Hepatocyte (in vitro differentiated cells): Measurements from ENCODE around the gene YJU2. TPM values are rescaled to one million over a fixed set of nuclear protein-coding genes. Genes with fewer than 3 reads are reported as not detected.

Source experiments
- DNase-seq: peaks from one replicate; pipeline ENCODE4 v3.0.0-alpha.2; 2016; ENCODE audit warnings: low spot score
- H2AFZ ChIP-seq: fragments of 200-600 bp; sonication (generic); 2 replicates; pipeline ENCODE4 v1.6.0; 2016; ENCODE audit warnings: antibody characterized with exemption, mild to moderate bottlenecking
- H3K27ac ChIP-seq: fragments of 200-600 bp; sonication (generic); 2 replicates; pipeline ENCODE4 v1.5.1; 2016; ENCODE audit warnings: mild to moderate bottlenecking
- H3K27me3 ChIP-seq: fragments of 200-600 bp; sonication (generic); 2 replicates; pipeline ENCODE4 v1.6.1; 2016
- H3K36me3 ChIP-seq: fragments of 200-600 bp; sonication (generic); replicated peaks from 2 replicates; pipeline ENCODE4 v1.5.1; 2016; ENCODE audit warnings: low read depth; ENCODE audit not compliant: insufficient read depth
- H3K4me1 ChIP-seq: fragments of 200-600 bp; sonication (generic); 2 replicates; pipeline ENCODE4 v1.5.1; 2016; ENCODE audit warnings: mild to moderate bottlenecking, moderate library complexity; ENCODE audit not compliant: insufficient read depth
- H3K4me2 ChIP-seq: fragments of 200-600 bp; sonication (generic); 2 replicates; pipeline ENCODE4 v1.6.0; 2016
- H3K4me3 ChIP-seq: fragments of 200-600 bp; sonication (generic); 2 replicates; pipeline ENCODE4 v1.5.1; 2016; ENCODE audit warnings: mild to moderate bottlenecking
- H3K79me2 ChIP-seq: fragments of 200-600 bp; sonication (generic); 2 replicates; pipeline ENCODE4 v1.6.0; 2017; ENCODE audit warnings: mild to moderate bottlenecking
- H3K9me2 ChIP-seq: fragments of 200-600 bp; sonication (generic); replicated peaks from 2 replicates; pipeline ENCODE4 v1.6.0; 2017; ENCODE audit warnings: mild to moderate bottlenecking; ENCODE audit not compliant: insufficient read depth
- H3K9me3 ChIP-seq: fragments of 200-600 bp; sonication (generic); 2 replicates; pipeline ENCODE4 v1.5.1; 2016; ENCODE audit warnings: low read depth, mild to moderate bottlenecking
- H4K20me1 ChIP-seq: fragments of 200-600 bp; sonication (generic); 2 replicates; pipeline ENCODE4 v1.6.0; 2016; ENCODE audit warnings: mild to moderate bottlenecking; ENCODE audit not compliant: insufficient read depth, poor library complexity, severe bottlenecking
- EZH2 ChIP-seq: fragments of 200-600 bp; sonication (generic); IDR thresholded peaks from 2 replicates; pipeline ENCODE4 v1.6.1; 2016; ENCODE audit warnings: antibody characterized with exemption, mild to moderate bottlenecking, borderline replicate concordance
- EZH2phosphoT487 ChIP-seq: fragments of 200-600 bp; sonication (generic); IDR thresholded peaks from one replicate; pipeline ENCODE4 v1.6.1; 2018; ENCODE audit warnings: antibody characterized with exemption, mild to moderate bottlenecking, low read depth, moderate library complexity; ENCODE audit not compliant: unreplicated experiment, severe bottlenecking
- WGBS: methylation state at CpG from one replicate; pipeline ENCODE4 v1.1.6; 2016; ENCODE audit warnings: low lambda C conversion rate; ENCODE audit errors: missing lambda C conversion rate; 5-methylcytosine and 5-hydroxymethylcytosine counted together
- polyA plus RNA-seq: library from polyadenylated mRNA; unstranded; fragments of >200 nt; fragmentation: Nextera tagmentation; extraction: Ambion mirVana; gene quantifications from 2 replicates; pipeline ENCODE4 v1.2.1, GENCODE V29; 2016
- total RNA-seq: library from RNA; depleted of rRNA; stranded (reverse); fragments of >200 nt; gene quantifications from 2 replicates; pipeline ENCODE4 v1.2.3, GENCODE V29; 2014
- TF ChIP-seq, protein P1 (sequence below): fragments of 200-600 bp; sonication (generic); IDR thresholded peaks from 2 replicates; pipeline ENCODE4 v1.5.1; 2016; ENCODE audit warnings: antibody characterized with exemption, mild to moderate bottlenecking; ENCODE audit not compliant: poor library complexity

YJU2 gene
- total and polyA plus RNA-seq, 2 experiments from 2014 or later = 16.0 to 18.8 TPM

DNA sequence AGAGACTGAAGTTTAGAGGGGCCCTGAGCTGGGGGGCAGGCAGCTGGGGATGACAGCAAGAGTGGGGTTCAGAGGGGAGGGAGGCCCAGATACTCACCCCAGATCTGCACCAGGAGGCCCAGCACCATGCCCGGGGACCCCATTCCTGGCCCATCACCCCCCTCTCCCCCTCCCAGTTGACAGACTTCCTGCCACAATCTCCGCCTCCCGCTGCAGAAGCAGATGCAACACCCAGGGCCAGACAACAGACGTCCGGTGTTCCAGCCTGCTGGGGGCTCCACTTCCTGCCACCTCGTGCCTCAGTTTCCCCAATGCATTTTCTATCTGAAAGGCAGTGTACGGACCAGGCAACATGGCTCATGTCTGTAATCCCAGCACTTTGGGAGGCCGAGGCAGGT lies 55.4 kb downstream of the YJU2 start, which contains the start of gene TMIGD2:
Gene TMIGD2, minus strand, starts transcription at position 147 of the 398 bp plus-strand sequence. Its CDS starts 4 bp downstream, at position 143.
- no peak within 1 kb of the TSS for H3K4me2 ChIP-seq
- 79% methylated on average over 6 of the region's 8 CpGs for WGBS
- H3K4me1 ChIP-seq = no peaks in the 10 kb centered on the region
- peak within 1 kb of the TSS; percentile 10 for H2AFZ ChIP-seq
- no peak within 1 kb of the TSS for H3K4me3 ChIP-seq
- H3K9me2 ChIP-seq = no peaks in the 10 kb centered on the region
- no peaks in the 10 kb centered on the region for H3K36me3 ChIP-seq
- H3K27ac ChIP-seq = no peak within 1 kb of the TSS
- H3K9me3 ChIP-seq = no peaks in the 10 kb centered on the region
- H4K20me1 ChIP-seq = no peaks in the 10 kb centered on the region
- no peak for DNase-seq
- TF ChIP-seq EZH2 = no peak
- no peaks in the 10 kb centered on the region for H3K27me3 ChIP-seq
- H3K79me2 ChIP-seq = no peaks in the 10 kb centered on the region

DNA sequence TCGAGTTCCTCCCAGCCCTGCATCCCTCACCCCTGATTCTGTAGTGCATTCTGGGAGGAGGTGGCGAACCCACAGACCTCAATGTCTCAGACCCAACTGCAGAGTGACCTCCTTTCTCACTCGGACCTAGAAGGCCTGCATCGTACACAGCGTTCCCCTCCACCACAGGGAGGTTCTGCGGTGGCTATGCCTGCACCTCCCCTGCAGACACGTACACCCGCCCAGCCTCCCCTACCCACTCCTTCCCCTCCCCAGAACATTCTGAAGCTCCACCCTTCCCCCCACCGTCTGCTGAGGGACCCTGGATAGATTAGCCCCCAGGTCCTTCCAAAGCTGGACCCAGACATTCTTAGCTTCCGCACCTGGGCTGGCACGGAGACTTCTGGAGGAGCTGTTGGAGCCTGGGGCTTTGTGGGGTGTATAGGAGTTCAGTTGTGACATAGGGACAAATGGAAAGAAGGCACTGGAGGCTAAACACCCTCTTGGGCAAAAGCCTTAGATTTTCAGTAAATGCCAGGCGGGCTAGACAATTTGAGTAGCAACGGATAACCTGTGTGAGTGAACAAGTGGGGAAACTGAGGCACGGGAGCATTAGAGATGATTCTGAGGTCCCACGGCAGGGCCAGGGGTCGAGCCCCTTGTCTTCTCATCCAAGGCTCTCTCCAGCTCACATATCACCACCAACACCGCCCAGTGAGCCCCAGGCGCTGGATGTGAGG lies 57.1 kb downstream of the YJU2 start:
- Histone ChIP-seq H3K4me3 (no peak overlapping the region), H3K9me3 (no peaks in the 10 kb centered on the region), H3K27me3 (no peaks in the 10 kb centered on the region), H3K4me2 (peak overlapping the region; percentile 79), H4K20me1 (no peaks in the 10 kb centered on the region), H2AFZ (peak overlapping the region; percentile 63), H3K9me2 (no peaks in the 10 kb centered on the region), H3K27ac (no peak overlapping the region), H3K4me1 (no peaks in the 10 kb centered on the region), H3K79me2 (no peaks in the 10 kb centered on the region), H3K36me3 (no peaks in the 10 kb centered on the region)
- 64% methylated on average over 17 of the region's 18 CpGs for WGBS
- no peak for DNase-seq
- TF ChIP-seq EZH2 (no peak), EZH2phosphoT487 (no peak)
- TF ChIP-seq, protein P1, sequence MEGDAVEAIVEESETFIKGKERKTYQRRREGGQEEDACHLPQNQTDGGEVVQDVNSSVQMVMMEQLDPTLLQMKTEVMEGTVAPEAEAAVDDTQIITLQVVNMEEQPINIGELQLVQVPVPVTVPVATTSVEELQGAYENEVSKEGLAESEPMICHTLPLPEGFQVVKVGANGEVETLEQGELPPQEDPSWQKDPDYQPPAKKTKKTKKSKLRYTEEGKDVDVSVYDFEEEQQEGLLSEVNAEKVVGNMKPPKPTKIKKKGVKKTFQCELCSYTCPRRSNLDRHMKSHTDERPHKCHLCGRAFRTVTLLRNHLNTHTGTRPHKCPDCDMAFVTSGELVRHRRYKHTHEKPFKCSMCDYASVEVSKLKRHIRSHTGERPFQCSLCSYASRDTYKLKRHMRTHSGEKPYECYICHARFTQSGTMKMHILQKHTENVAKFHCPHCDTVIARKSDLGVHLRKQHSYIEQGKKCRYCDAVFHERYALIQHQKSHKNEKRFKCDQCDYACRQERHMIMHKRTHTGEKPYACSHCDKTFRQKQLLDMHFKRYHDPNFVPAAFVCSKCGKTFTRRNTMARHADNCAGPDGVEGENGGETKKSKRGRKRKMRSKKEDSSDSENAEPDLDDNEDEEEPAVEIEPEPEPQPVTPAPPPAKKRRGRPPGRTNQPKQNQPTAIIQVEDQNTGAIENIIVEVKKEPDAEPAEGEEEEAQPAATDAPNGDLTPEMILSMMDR = no peak

DNA sequence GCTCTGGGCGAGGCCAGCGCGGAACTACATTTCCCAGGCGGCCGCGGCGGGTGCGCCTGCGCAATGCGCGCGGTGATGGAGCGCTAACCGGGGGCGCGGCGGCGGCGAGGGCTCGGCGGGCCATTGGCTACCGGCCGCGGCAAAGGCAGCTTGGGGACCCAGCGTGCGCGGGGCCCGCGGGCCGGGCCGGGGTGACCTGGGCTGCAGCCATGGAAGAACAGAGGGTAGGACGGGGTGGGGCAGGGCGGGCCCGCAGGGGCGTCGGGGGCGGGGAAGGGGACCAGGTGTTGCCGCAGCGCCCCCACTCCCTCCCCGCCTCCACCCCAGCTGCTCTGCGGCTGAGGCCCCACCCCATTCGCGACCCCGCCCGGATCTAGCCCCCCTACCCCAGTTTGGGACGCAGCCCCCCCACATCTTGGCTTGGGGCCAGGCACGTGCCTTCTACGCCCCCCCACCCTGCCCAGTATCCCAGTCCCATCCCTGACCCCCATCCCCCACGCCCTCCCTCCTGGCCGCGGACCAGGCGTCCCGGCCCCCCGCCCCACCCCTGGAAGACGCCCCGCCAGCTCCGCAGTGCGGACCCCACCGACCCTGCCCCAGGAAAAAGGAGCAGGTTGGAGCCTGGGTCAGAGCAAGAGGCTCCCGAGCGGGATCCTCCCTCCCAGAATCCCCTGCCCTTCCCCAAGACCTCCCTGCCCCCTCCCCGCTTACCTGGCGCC lies 57.8 kb downstream of the YJU2 start, which contains the start of gene FSD1:
Gene FSD1, plus strand, starts transcription at position 61 of the 719 bp plus-strand sequence. Its CDS starts 149 bp downstream, at position 210.
- Histone ChIP-seq H3K4me2 (peak within 1 kb of the TSS; percentile 79), H3K4me3 (no peak within 1 kb of the TSS), H3K36me3 (no peaks in the 10 kb centered on the region), H4K20me1 (no peaks in the 10 kb centered on the region), H3K4me1 (no peaks in the 10 kb centered on the region), H3K27ac (no peak within 1 kb of the TSS), H3K9me2 (no peaks in the 10 kb centered on the region), H3K9me3 (no peaks in the 10 kb centered on the region), H3K27me3 (no peaks in the 10 kb centered on the region), H3K79me2 (no peaks in the 10 kb centered on the region), H2AFZ (peak within 1 kb of the TSS; percentile 63)
- 9% methylated on average over 20 of the region's 63 CpGs for WGBS
- TF ChIP-seq, protein P1 = no peak
- TF ChIP-seq EZH2 = no peak
- no peak for TF ChIP-seq EZH2phosphoT487
- peak; percentile 71 for DNase-seq

DNA sequence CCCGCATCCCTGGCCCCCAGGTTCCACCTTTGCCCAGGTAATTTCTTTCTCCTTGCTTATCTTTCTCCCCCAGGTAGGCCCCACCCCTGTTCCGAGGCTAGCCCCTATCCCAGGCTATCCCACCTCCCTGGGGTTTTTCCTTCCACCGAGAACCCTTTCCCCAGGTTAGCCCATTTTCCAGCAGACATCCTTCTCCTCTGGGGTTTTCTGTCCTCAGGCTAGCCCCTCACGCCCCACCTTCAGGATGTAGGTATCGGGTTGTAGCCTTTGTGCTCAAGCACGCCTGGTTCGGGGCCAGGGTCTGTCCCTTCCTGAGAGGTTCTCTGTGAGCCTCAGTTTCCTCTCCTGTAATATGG lies 58.4 kb downstream of the YJU2 start:
- TF ChIP-seq EZH2 = no peak
- TF ChIP-seq EZH2phosphoT487 = no peak
- TF ChIP-seq, protein P1 = no peak
- no peaks in the 10 kb centered on the region for H3K4me1 ChIP-seq
- no peaks in the 10 kb centered on the region for H3K79me2 ChIP-seq
- H4K20me1 ChIP-seq = no peaks in the 10 kb centered on the region
- H3K9me2 ChIP-seq = no peaks in the 10 kb centered on the region
- H2AFZ ChIP-seq = no peak overlapping the region
- H3K4me3 ChIP-seq = no peak overlapping the region
- H3K4me2 ChIP-seq = no peak overlapping the region
- H3K27ac ChIP-seq = no peak overlapping the region
- H3K27me3 ChIP-seq = no peaks in the 10 kb centered on the region
- no peaks in the 10 kb centered on the region for H3K36me3 ChIP-seq
- 79% methylated on average over 7 of the region's 7 CpGs for WGBS
- DNase-seq = no peak
- no peaks in the 10 kb centered on the region for H3K9me3 ChIP-seq
